Measurements from ENCODE around the gene IRX6. TPM values are rescaled to one million over a fixed set of nuclear protein-coding genes. Genes with fewer than 3 reads are reported as not detected.

Gene IRX6
- total and polyA plus RNA-seq, 3 donors from 2014 or later: 0.12 to 0.63 (median 0.50) TPM

DNA sequence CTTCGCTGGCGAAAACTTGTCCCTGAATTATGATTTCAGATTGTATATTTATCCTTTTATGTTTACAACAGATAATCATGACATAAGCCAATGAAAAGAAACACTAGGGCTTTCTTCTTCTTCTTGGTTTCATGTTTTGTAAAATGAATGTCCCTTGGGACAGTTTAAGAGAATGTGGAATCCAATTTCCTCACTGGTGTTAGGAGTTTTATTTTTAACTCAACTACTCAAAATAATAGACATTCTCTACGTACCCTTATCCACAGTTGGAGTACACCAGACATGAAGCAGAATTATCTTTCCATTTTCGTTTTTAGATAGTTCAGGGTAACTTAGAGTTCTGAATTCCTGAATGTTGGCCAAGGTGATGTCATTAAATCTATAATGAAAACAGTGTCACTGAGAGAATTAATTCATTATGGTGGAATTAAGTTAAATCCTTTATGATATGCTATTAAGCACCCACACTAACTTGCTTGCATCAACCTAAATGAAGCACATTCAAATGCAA lies 43.4 kb downstream of the IRX6 start:
- H3K27ac ChIP-seq: no peak overlapping the region
- no peaks in the 10 kb centered on the region for H3K9me3 ChIP-seq
- no peaks in the 10 kb centered on the region for H3K27me3 ChIP-seq
- no peak overlapping the region for H3K4me3 ChIP-seq
- TF ChIP-seq POLR2A (IDR thresholded peaks at IDR 0.05) (no peak), CTCF (IDR thresholded peaks at IDR 0.05) (no peak)
- no peaks in the 10 kb centered on the region for H3K36me3 ChIP-seq (ENCODE audit: low read depth, missing control alignments)
- peaks cover 4% of the 10 kb centered on the region for H3K4me1 ChIP-seq
- 45% methylated on average over 4 of the region's 4 CpGs for WGBS, 2 donors
- intact Hi-C loops (cut with DNase I; ENCODE audit: low total_unique reads): no loop called here
- no peak for DNase-seq

DNA sequence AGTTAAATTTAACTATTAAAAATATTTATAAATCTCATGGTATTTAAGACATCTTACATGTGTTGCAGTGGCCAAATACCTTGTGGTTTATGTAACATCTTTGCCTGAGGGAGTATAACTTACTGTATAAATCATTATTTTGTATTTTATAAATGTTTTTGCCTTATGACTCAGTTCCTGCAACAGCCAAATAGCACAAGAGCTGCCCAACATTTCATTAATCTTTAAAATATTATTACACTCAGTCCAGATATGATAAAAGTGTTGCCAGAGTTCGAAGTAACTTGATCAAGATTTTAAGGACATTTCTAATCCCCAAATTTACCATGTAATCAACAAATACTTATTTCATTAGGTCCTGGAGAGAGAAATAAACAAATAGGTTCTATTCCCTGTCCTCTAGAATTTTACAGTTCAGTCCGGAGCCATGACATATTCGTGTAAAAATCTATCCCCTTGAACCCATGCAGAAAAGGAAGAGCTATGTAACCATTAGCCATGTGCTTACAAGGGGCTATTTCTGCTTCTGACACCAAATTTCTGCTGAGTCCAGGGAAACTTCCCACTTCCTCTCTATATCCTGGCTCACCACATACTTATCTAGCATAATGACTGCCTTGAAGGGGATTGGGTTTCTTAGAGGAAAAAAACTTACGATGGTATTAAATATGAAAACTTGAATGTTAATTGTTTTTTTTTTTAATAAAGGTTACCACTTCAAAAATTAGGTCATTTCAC lies 44.0 kb downstream of the IRX6 start:
- no peaks in the 10 kb centered on the region for H3K36me3 ChIP-seq (ENCODE audit: low read depth, missing control alignments)
- no peak overlapping the region for H3K27ac ChIP-seq
- H3K9me3 ChIP-seq: no peaks in the 10 kb centered on the region
- no peak for DNase-seq
- no peak overlapping the region for H3K4me3 ChIP-seq
- H3K27me3 ChIP-seq: no peaks in the 10 kb centered on the region
- intact Hi-C loops (cut with DNase I; ENCODE audit: low total_unique reads): no loop called here
- 51 to 67% methylated on average over 4 of the region's 4 CpGs for WGBS, 2 donors
- H3K4me1 ChIP-seq: peaks cover 4% of the 10 kb centered on the region
- TF ChIP-seq CTCF (IDR thresholded peaks at IDR 0.05): no peak
- no peak for TF ChIP-seq POLR2A (IDR thresholded peaks at IDR 0.05)

- Histone ChIP-seq H3K27me3 (no peaks in the 10 kb centered on the region), H3K4me1 (peaks cover 4% of the 10 kb centered on the region), H3K36me3 (ENCODE audit: low read depth, missing control alignments) (no peaks in the 10 kb centered on the region), H3K27ac (no peak overlapping the region), H3K4me3 (no peak overlapping the region), H3K9me3 (no peaks in the 10 kb centered on the region)
- intact Hi-C loops (cut with DNase I; ENCODE audit: low total_unique reads): no loop called here
- 61 to 64% methylated on average over 5 of the region's 5 CpGs for WGBS, 2 donors
- TF ChIP-seq POLR2A (IDR thresholded peaks at IDR 0.05) (no peak), CTCF (IDR thresholded peaks at IDR 0.05) (no peak)
- no peak for DNase-seq
Measured at GRCh38 chr16:55369151-55369550, 45.1 kb downstream of the IRX6 start.

DNA sequence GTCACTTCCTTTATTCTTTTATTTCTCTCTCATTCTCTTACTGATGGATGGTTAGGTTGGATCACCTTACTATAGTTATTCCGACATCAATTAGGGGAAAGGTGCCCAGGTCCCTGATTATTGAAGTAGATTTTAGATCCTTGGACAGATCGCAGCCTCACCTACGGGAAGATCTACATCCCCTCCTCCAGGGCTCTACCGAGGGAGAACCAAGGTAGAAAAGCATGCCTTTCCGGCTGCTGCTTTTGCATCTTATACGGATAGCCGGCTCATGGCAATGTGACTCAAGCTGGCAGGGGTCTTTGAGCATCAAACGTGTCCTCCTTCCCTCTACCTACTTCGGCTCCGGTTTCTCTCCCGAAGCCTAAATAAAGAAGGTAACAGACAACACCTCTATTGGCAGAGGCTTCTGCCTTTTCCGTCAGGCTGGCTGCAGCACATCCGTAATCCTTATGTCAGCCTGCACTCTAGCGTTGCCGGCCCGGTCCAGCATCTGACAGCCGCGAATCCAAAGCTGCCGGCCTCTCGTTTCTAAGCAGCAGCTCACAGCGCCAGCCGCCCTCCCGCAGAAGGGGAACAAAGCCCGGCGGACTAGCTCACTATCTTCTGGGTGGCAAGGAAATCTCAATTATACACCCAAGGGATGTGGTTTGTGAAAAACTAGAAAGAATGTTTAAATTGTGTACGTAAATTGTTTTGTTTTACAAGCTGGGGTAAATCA lies 46.9 kb downstream of the IRX6 start:
- Histone ChIP-seq H3K36me3 (ENCODE audit: low read depth, missing control alignments) (no peaks in the 10 kb centered on the region), H3K27ac (no peak overlapping the region), H3K4me3 (no peak overlapping the region), H3K9me3 (no peaks in the 10 kb centered on the region), H3K4me1 (peaks cover 4% of the 10 kb centered on the region), H3K27me3 (no peaks in the 10 kb centered on the region)
- peak; percentile 83 for DNase-seq
- intact Hi-C loops (cut with DNase I; ENCODE audit: low total_unique reads): no loop called here
- WGBS, 2 donors: 6 to 10% methylated on average over 26 of the region's 26 CpGs
- no peak for TF ChIP-seq POLR2A (IDR thresholded peaks at IDR 0.05)
- TF ChIP-seq CTCF (IDR thresholded peaks at IDR 0.05): peak in 1 of 3 experiments; percentile 19

Measured in testis (tissue), 3 donors.